Eye (tissue), 1 donor: ENCODE measurements around the gene ALPK3.
A peak's percentile ranks its signal among the peaks of the same experiment; 100 is the strongest.
"Not testable (repeated sequence)": the region's sequence is repeated elsewhere in the genome, so short reads cannot be mapped to it uniquely, and the experiment has no call there.

Experiments used
- DNase-seq: peaks from one replicate; pipeline ENCODE4 v3.0.0-alpha.2; 2015

Gene ALPK3

DNA sequence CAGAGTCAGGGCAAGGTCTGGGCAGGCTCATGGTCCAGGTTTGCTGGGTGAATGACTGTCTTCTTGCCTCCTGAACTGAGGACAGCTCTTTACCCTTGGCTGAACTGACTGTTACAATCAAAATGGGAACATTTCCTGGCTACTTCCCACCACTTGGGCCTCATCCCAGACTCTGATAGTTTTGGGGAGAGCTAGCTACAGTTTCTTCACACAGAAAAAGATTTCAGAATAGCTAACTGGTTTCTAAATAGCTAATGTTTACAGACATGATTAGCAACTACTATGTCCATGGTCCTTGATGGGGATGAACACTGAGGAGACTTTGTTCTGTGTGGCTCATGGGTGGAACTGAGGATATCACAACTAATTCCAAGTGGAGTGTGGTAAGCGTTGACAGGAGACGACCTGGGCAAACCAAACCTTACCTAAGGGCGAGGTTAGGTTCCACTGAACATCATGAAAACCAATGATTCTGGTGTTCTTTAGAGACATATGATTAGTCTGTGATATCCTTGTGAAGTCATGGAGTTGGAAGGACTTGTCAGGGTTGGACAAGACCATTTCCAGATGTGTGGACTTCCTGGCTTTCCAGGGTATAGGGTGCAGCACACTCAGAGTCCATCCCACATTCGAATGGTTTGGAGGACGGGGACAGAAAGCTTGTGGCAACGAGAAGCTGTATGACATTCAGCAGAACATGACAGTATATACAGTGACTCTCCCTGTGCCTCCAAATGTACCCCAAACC is 7.3 kb downstream of the ALPK3 start:
- peak; percentile 68 for DNase-seq

DNA sequence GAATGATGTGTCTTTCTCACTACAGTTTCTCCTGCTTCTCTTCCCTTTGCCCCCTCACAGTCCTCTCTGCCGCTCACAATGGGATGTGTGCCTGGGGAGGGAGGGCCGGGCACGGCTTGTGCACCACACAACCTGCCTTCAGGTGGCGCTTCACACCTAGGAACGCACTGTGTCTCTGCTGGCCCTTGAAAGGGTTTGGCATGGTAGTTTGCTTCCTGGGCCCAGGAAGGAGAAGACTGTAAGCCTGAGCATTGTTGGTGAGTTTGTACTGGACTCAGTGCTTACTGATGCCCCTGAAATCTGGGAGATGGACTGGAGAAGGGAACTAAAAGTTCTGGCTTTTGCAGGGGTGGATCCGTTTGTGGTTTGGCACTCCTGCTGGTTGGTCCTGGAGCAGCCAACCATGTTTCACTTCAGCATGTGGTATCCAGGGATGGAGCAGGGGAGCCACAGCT is 9.2 kb downstream of the ALPK3 start:
- no peak for DNase-seq

DNA sequence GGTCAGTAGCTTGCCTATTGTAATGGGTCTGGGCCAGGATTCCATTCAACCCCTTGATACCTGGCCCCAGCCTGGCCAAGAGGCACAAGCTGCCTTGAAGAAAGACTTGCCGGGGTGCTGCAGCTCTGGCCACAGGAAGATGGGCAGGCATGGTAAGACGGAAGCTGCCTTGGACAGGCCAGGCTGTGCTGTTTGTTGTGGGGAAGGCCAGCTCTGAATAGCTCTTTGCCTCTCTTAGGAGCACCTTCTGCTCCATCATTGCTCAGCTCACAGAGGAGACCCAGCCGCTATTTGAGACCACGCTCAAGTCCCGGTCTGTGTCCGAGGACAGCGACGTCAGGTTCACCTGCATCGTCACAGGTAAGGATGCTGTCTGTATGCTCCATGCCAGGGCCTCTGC is 10.1 kb downstream of the ALPK3 start:
- no peak for DNase-seq

DNA sequence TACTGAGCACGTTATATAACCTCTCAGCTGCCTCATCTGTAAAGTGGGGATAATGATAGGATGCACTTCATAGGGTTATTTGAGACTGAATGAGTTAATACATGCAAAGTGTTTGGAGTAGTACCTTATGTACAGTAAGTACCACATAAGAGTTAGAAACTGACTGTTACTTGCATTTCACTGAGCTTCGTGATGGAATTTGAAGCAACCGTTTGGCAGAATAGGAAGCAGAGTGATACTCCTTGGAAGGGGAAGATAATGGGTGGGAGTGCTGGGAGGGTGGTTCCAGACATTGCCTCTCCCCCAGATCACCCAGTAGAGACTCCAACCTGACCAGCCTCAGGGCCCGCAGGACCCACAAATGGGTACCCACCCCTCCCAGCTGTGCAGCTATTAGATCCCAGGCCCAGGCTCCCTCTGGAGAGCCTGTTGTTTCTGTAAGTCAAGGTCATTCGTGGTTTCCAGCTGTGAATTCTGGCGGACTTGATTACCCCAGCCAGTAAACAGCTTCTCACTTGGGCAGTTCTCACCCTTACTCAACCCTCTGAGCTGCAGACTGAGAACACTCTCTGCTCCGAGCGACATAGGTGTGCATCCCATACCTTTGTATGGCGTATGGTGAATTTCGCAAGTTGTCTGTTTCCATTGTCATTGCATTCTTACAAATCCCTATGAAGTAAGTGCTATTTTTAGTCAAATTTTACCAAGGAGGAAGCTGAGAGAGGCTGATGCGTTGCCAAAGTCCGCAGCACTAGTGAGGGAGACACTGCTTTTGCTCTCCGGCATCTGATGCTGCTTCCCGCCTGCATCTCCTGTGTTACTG is 11.1 kb downstream of the ALPK3 start:
- no peak for DNase-seq

DNA sequence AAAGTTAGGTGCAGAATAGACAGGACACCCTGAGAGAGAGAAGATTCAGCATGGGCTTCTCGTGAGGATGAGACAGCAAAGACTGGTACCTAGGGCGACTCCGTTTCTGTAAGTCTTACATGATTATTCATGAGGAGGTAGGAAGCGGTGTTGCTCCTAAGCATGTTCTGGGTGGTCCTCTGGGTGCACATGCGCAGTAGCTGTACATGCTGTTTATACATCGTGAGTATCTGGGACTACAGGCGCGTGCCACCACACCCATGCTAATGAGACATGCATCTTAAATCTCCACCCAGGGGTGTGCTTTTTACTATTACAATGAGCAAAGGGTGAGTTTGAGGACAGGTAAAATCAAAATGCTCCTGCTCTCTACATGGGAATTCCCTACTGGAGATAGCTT is 12.3 kb downstream of the ALPK3 start:
- no peak for DNase-seq

DNA sequence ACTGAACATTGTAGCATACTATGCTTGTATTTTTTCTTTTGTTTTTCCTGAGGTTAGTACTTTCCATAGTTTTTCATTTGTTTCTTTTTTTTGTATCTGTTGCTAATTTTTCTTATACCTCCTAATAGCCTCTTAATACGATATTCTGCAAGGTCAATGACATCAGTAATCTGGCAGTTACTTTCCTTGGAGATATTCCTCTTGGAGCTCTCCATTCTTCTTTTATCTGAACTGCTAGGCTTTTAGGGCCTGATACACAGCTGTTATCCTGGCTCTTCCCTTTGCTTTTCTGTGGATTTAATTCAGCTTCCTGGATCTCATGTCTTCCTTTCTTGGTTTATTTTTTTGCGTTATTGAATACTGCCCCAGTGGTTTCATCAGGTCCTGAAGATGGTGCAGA is 12.9 kb downstream of the ALPK3 start:
- DNase-seq: no peak

DNA sequence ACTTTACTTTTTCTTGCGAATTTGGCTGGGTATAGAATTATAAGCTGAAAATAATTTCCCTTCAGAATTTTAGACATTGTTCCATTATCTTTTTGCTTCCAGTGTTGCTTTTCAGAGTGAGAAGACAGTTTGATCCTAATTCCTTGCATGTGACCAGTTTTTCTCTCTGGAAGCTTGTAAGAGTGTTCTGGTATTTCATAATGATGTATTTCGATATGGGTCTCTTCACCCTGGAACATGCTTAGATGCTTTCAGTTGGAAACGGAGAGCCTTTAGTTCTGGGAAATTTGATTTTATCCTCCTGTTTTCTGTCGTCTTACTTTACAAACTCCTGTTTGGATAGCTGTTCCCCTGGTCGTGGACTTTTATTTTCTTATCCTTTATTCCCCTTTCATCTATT is 13.9 kb downstream of the ALPK3 start:
- DNase-seq: no peak

DNA sequence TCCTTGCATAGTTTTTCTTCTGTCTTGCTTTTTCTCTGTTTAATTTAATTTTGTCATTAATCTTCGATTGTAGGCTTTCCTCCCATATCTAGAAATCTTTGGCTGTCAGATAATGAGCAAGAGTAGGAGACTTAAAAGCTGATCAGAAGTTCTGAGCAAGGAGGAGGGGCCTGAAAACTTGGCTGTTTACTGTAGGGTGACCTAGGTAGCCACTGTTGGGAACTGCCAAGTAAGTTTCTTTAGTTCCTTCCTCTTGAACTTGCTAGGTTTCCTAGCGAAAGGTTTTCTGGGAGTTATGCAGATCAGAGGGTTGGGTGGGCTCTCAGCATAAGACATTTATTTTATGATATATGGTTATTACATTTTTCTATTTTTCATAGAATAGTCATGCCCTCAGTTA is 14.5 kb downstream of the ALPK3 start:
- no peak for DNase-seq

DNA sequence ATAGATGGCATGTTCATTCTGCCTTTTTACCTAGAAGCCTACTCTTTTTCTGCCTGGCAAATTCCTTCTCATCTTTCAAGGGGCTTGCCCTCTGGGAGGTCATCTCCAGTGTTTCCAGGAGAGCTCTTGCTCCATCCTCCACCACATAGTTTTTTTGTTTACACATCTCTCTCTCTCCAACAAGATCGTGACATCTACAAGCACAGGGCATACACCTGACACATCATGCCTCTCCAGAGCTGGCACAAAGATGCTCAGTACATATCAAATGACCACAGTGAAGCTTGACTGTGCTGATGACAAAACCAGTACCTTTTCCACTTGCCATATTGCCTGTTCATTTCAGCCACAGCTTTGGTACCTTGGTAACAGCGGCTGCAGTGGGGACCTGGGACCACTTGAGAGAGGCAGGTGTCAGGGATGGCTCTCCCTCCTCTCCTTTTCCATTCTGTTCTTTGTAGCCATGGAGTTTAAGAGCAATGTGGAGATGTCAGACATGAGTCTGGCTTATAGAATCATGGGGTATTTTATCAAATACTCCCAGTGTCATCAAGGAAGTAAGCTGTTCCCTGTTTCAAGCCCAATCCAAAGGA is 15.4 kb downstream of the ALPK3 start:
- DNase-seq: no peak

DNA sequence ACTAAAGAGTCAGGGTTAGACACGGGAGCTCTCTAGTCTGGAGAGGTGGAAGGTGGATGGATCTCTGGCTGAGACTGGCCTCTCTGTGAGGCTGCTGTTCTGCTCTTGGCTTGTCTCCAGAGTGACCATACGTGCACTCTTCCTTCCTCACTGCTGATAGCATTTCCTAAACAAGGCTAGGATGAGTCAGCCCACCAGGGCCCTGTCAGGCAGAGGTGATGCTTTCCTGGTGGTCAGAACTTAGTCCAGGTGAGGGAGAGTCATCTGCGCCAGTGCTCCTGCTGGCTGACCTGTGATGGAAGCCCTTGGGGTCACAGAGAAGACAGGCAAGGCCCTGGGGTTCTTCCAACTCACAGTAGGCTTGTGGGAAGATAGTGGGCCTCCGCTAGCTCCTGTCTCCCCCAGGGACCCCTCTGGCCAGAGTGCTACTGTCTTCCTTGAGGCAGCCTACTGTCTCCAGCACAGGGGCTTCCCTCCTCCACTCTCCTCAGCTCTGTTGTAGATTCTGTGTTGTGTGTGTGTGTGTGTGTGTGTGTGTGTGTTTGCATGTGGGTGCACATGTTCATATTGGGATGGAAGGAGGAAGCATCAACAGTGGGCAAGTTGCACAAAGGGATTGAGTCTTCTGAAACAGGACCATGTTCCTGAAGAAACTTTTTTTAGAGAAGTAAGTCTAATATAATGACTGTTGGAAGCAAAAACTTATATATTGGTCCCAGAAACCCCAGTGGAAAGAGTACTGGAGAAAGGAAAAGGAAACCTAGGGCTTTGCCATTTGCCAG is 16.5 kb downstream of the ALPK3 start:
- DNase-seq: no peak

DNA sequence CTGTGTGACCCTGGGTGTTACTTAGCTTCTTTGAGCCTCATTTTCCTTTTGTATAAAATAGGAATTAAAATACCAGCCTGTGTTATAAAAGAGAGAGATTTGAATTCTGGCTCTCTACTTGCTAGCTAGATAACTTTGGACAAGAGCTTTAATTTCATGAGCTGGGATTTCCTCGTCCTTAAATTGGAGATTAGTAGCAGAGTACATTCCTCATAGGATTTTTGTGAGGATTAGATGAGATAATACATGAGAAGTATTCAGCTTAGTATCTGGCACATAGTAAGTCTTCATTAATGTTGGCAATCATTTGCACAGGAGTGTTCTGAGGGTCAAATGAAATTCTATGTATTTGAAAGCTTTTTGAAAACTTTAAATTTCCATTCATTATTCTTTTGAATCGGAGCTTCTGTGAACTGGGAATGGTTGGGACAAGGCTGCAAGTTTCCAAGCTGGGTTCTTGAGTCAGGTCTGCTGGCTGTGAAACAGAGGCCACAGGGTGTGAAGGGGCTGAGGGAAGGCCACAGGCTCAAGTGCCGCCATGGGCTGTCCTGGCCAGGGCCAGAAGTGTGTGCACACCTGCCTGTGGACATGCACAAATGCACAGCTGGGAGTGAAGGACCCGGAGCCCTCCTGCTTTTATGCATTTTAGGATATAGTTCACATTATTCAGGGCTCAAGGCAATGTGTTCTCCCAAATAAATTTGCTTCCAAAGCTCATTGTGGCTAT is 17.2 kb downstream of the ALPK3 start:
- no peak for DNase-seq

DNA sequence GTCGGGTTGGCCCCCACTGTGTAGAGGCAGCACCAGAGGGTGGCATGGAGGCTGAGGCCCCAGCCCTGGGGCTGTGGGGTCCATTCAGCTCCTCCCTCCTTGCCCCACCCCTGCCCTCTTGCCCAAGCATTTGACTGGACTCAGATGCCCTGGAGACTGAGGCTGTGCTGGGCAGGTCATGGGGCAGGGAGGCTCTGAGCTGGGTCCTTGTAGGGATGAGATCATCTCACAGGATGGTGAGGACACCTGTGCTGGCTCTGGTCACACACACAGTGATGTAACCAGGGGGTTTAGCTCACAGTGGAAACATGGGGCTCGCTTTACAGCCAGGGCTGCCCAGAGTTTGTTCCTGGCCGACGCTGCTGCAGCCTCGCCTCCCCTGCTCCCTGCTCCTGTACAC is 17.8 kb downstream of the ALPK3 start:
- DNase-seq: no peak

DNA sequence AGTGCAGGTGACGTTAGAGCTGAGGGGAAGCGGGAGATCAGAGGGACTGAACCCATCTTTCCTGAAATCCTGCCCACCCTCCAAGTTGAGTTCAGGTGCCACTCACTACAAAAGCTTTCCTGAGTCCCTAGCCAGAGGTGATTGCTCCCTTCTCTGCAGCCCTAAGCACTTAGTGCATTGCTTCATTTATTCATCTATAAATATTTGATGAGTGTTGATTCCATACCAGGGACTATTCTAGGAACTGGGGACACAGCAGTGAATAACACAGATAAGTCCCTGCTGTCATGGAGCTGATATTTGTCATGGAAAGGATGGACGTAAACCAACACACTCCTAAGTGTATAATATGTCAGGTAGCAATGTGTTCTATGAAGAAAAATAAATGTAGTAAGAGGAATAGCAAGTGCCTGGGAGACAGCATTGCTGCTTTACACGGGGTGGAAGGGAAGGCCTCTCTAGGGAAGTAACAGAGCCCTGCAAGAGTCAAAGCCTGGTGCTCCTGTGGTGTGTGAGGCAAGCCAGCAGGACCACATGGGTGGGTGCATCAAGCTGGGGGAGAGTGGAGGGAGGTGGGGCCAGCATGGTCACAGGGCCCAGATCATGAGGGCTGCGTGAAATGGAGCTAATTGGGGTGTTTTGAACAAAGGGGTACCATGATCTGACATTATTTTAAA is 18.6 kb downstream of the ALPK3 start:
- DNase-seq: peak; percentile 66

DNA sequence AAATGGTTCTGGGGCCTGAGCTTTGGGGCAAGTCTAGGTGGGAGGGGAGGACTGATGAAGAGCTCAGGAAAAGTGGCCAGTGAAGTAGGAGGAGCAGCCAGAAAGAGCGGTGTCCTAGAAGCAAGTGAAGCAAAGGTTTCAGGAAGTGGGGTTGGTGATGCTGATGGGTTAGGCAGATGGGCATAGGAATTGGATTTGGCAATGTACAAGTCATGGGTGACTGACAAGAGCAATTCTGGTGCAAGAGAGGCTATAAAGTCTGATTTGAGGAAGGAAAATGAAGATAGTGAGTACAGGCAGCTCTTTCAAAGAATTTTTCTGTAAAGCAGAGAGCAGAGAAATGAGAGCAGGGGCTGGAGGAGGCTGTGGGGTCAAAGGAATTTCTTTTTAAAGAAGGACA is 19.7 kb downstream of the ALPK3 start:
- DNase-seq: no peak

DNA sequence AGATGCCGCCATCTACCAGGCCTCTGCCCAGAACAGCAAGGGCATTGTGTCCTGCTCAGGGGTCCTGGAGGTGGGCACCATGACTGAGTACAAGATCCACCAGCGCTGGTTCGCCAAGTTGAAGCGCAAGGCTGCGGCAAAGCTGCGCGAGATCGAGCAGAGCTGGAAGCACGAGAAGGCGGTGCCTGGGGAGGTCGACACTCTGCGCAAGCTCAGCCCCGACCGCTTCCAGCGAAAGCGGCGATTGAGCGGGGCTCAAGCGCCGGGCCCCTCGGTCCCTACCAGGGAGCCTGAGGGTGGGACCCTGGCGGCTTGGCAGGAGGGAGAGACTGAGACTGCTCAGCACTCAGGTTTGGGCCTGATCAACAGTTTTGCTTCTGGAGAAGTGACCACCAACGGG is 22.6 kb downstream of the ALPK3 start:
- no peak for DNase-seq

DNA sequence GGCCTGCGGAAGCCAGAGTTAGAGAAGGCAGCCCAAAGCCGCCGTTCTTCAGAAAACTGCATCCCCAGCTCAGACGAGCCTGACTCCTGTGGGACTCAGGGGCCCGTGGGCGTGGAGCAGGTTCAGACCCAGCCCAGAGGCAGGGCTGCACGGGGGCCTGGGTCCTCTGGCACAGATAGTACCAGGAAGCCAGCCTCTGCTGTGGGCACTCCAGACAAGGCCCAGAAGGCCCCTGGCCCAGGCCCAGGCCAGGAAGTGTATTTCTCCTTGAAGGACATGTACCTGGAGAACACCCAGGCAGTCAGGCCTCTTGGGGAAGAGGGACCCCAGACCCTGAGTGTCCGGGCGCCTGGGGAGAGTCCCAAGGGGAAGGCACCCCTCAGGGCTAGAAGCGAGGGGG is 23.1 kb downstream of the ALPK3 start:
- DNase-seq: no peak

DNA sequence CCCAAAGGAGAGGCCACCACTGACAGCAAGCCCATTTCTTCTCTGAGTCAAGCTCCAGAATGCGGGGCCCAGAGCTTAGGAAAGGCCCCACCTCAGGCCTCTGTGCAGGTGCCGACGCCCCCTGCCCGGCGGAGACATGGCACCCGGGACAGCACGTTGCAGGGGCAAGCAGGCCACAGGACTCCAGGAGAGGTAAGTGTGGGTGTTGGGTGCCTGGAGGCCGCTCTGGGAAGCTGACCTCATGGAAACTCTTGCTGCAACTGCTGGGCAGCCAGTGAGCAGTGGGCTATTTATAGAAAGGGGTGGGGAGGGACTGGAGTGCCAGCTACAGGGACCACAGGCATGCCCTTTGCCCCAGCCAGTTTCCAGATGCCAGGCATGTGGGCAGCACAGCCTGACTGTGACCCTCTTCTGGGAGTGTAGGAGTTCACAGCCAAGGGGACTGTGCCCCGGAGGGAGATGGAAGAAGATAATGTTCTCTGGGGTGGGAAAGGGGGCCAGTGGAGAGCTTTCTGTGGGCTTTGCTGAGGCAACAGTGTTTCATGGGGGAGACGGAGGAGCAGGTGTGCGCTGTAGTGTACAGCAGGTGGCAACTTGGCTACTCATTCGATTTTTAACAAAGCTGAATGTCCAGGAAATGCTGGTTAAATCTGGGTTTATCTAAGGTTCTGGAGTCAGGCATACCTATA is 23.7 kb downstream of the ALPK3 start:
- DNase-seq: no peak

DNA sequence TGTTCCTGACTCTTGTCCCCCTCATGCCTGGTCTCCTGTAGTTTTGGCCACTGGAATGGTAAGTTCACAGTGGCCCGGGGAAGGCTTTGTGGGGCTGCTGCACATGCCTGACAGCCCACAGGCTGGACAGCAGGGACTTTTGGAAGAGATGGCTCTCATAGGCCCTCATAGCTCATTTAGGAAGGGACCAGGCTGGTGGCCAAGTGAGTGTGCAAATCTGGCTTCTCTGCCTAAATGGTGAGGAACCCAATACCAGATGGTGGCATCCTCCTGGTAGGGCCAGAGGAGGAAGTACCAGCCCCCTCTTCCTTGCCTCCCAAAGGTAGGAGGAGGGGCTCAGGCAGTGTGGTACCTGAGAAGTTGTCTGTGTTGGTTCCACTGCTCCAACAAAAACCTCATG is 25.6 kb downstream of the ALPK3 start:
- DNase-seq: no peak

DNA sequence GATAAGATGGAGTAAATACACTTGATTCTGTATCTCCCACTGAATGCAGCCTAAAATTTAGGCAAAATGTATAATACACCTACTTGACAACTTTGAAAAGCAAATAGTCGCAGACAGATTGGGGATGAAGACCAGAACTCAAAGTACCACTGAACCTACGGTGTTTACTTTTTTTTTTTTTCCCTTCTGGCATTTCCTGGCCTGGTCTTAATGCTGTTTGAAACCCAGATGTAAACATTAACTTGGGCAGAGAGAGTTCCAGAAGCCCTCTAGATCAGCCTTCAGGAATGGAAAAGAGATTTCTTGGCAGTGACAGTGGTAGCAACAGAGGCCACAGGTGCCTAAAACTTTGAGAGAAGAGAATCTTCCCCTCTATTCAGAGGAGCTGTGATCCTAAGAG is 27.8 kb downstream of the ALPK3 start:
- DNase-seq: no peak

DNA sequence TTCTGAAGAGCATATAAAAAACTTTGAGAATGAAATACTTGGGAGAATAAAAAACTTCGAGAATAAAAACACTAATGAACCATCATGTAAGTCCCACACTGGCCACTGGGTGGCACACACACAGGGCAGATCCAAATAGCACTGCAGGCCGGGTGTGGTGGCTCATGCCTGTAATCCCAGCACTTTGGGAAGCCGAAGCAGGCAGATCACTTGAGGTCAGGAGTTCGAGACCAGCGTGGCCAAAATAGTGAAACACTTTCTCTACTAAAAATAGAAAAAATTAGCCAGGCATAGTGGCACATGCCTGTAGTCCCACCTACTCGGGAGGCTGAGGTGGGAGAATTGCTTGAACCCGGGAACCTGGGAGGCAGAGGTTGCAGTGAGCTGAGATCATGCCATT is 28.5 kb downstream of the ALPK3 start:
- DNase-seq: not testable (repeated sequence)

DNA sequence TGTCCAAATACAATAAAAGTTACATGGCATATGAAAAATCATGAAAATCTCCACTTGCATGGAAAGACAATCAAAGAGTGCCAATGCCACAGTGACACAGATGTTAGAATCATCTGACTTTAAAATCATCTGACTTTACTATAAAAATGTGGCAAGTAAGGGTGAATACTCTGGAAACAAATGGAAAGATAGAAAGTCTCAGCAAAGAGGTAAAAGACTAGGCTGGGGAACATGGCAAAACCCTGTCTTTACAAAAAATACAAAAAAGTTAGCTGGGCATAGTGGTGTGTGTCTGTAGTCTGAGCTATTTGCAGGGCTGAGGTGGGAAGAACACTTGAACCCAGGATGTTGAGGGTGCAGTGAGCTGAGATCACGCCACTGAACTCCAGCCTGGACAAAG is 29.1 kb downstream of the ALPK3 start:
- no peak for DNase-seq
